Activated B cell treated with CpG ODN at 0.5 μM for 24 hours (primary cell): ENCODE data around the gene AGTRAP. TPM values are rescaled to one million over a fixed set of nuclear protein-coding genes. Genes with fewer than 3 reads are reported as not detected.

Source experiments
- ATAC-seq: fragments of 200-7000 bp; cut with Tn5 transposase; one replicate; pipeline ENCODE4 v1.10.0; 2021; ENCODE audit warnings: low read depth, mild to moderate bottlenecking, moderate library complexity
- CTCF ChIA-PET: fragments of 350-600 bp; sonication (Branson Sonifier 250); formaldehyde crosslinking; loops from one replicate; lab custom pipeline; 2021; ENCODE audit warnings: antibody characterized with exemption; lab: Charles Lee
- POLR2A ChIA-PET: fragments of 350-600 bp; sonication (Branson Sonifier 250); formaldehyde crosslinking; loops from one replicate; lab custom pipeline; 2021; ENCODE audit warnings: antibody characterized with exemption; lab: Charles Lee
- DNase-seq: peaks from one replicate; pipeline ENCODE4 v3.0.0; 2022
- H3K27ac Mint-ChIP-seq: one replicate; pipeline ENCODE4 v1.8.0; 2020; ENCODE audit warnings: mixed read lengths
- H3K27me3 Mint-ChIP-seq: one replicate; pipeline ENCODE4 v1.8.0; 2021; ENCODE audit warnings: mixed read lengths
- H3K36me3 Mint-ChIP-seq: one replicate; pipeline ENCODE4 v1.8.0; 2021; ENCODE audit warnings: low read depth, mixed read lengths
- H3K4me1 Mint-ChIP-seq: one replicate; pipeline ENCODE4 v1.8.0; 2021; ENCODE audit warnings: mixed read lengths
- H3K4me3 Mint-ChIP-seq: one replicate; pipeline ENCODE4 v1.8.0; 2020; ENCODE audit warnings: mild to moderate bottlenecking, mixed read lengths
- H3K9me3 Mint-ChIP-seq: one replicate; pipeline ENCODE4 v1.8.0; 2020; ENCODE audit warnings: mixed read lengths
- CTCF ChIP-seq: fragments of 200-600 bp; IDR thresholded peaks from one replicate; pipeline ENCODE4 v1.8.0; 2022; ENCODE audit warnings: antibody characterized with exemption, mild to moderate bottlenecking
- intact Hi-C: fragments of 100-400 bp; cut with micrococcal nuclease; formaldehyde crosslinking; loops from one replicate; pipeline ENCODE4 v1.15.1; 2024
- total RNA-seq: library from RNA; stranded (reverse); gene quantifications from 2 replicates; pipeline ENCODE4 v1.2.3, GENCODE V29; 2022

Gene AGTRAP
- total RNA-seq, 1 donor from 2014 or later: 13.9 TPM

GRCh38 chr1:11790101-11790879 is 54.4 kb downstream of the AGTRAP start:
- CTCF ChIA-PET: no interaction called here
- H3K36me3 Mint-ChIP-seq: peaks cover 50% of the 10 kb centered on the region
- peaks cover 33% of the 10 kb centered on the region for H3K4me1 Mint-ChIP-seq
- H3K4me3 Mint-ChIP-seq: no peak overlapping the region
- ATAC-seq (no peak), DNase-seq (no peak)
- TF ChIP-seq CTCF: no peak
- intact Hi-C loops: no loop called here
- POLR2A ChIA-PET: interaction anchor here (1.1 to 1.2 kb wide), 4 partner anchors 13 to 117 kb away, joined by 3 to 5 read pairs (median 4); partner anchors contain the start of genes CLCN6 and MTHFR
- H3K27ac Mint-ChIP-seq: peak overlapping the region; percentile 64
- H3K27me3 Mint-ChIP-seq: no peaks in the 10 kb centered on the region
- H3K9me3 Mint-ChIP-seq: no peaks in the 10 kb centered on the region

DNA sequence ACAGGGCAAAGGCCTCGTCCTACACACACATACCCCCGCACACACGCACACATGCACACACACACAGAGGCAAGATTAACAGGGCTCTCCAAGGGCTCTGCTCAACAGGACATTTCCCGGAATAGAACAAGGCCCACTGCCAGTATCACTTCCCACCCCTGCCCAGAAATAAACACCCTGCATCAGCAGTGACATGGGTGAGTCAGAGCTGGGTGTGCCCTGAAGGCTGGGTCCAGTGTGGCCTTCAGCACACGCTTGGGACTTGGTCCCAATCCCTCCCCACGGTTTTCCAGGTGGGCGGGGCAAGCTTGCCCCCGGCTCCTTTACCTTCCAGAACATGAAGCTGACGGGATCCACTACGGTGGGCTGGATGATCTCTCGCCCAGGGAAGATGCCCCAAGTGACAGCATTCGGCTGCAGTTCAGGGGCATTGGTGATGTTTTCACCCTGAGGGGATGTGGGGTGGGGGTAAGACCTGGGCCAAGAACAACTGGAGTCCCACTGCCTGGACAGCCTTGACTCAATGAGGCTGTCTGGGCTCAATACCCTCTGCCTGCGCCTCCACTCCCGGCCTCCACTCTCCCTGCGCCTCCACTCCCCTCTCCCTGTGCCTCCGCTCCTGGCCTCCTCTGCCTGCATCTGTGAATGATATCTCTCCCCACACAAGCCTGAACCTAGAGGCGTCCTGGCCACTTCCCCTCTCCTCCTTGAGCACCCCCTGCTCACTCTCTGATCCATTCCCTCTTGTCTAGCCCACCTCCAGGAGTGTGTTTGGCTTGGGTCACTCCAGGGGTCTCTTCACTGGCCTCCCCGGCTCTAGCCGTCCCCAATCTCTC is 55.2 kb downstream of the AGTRAP start:
- ATAC-seq (peak; percentile 70), DNase-seq (no peak)
- TF ChIP-seq CTCF: no peak
- intact Hi-C loops: no loop called here
- ChIA-PET POLR2A (interaction anchor here (0.5 to 1.2 kb wide), 5 partner anchors 12 to 143 kb away, joined by 3 to 5 read pairs (median 4); partner anchors contain the start of genes CLCN6 and MTHFR), CTCF (no interaction called here)
- no peaks in the 10 kb centered on the region for H3K27me3 Mint-ChIP-seq
- peaks cover 25% of the 10 kb centered on the region for H3K4me1 Mint-ChIP-seq
- H3K36me3 Mint-ChIP-seq: peaks cover 58% of the 10 kb centered on the region
- H3K4me3 Mint-ChIP-seq: no peak overlapping the region
- peak overlapping the region; percentile 64 for H3K27ac Mint-ChIP-seq
- H3K9me3 Mint-ChIP-seq: no peaks in the 10 kb centered on the region

GRCh38 chr1:11792106-11792505 is 56.2 kb downstream of the AGTRAP start:
- H3K9me3 Mint-ChIP-seq: no peaks in the 10 kb centered on the region
- no peak for DNase-seq
- H3K27me3 Mint-ChIP-seq: no peaks in the 10 kb centered on the region
- no peak for TF ChIP-seq CTCF
- intact Hi-C loops: no loop called here
- no peak overlapping the region for H3K4me3 Mint-ChIP-seq
- H3K27ac Mint-ChIP-seq: peak overlapping the region; percentile 50
- ChIA-PET CTCF (no interaction called here), POLR2A (interaction anchor here (0.5 to 0.6 kb wide), 2 partner anchors 11 to 142 kb away, joined by 3 to 4 read pairs; no protein-coding TSS in a partner anchor)
- ATAC-seq: no peak
- peaks cover 67% of the 10 kb centered on the region for H3K36me3 Mint-ChIP-seq
- peaks cover 17% of the 10 kb centered on the region for H3K4me1 Mint-ChIP-seq

DNA sequence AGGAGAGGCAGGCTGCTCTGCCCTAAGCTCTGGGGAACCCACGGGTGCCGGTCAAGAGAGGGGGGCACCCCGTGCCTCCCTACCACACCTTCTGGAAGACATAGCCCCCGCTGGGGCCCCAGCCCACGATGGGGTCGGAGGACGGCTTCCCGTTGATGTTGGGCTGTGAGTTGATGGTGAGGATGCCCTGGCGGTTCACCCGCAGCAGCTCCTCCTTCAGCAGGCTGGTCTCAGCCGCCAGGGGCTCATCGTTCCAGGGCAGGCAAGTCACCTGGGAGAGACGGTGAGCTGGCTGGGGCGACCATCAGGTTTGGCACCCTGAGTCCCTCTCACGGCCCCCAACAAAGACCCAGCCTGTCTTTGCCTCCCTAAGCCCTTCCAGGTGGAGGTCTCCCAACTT is 57.9 kb downstream of the AGTRAP start:
- ChIA-PET CTCF (interaction anchor here (1.1 kb wide), 1 partner anchor 45 kb away, joined by 3 read pairs; no protein-coding TSS in a partner anchor), POLR2A (no interaction called here)
- Mint-ChIP-seq H3K27ac (no peak overlapping the region), H3K36me3 (peaks cover 74% of the 10 kb centered on the region), H3K4me3 (no peak overlapping the region), H3K4me1 (peaks cover 17% of the 10 kb centered on the region), H3K9me3 (no peaks in the 10 kb centered on the region), H3K27me3 (no peaks in the 10 kb centered on the region)
- DNase-seq (no peak), ATAC-seq (no peak)
- TF ChIP-seq CTCF: no peak
- intact Hi-C loops: no loop called here
